Stimulated activated CD4-positive, alpha-beta T cell treated with anti-CD3 and anti-CD28 coated beads, Interleukin-15, amount 100 ng/mL, for 48 hours (primary cell): Measurements from ENCODE around the gene SLC25A29.
A peak's percentile ranks its signal among the peaks of the same experiment; 100 is the strongest.
"Not testable (repeated sequence)": the region's sequence is repeated elsewhere in the genome, so short reads cannot be mapped to it uniquely, and the experiment has no call there.

Source experiments
- DNase-seq, 2 donors: peaks; one replicate each; pipeline ENCODE4 v3.0.0-alpha.2; 2020; ENCODE audit warnings: low read depth in 2 of 2

The SLC25A29 gene, protein sequence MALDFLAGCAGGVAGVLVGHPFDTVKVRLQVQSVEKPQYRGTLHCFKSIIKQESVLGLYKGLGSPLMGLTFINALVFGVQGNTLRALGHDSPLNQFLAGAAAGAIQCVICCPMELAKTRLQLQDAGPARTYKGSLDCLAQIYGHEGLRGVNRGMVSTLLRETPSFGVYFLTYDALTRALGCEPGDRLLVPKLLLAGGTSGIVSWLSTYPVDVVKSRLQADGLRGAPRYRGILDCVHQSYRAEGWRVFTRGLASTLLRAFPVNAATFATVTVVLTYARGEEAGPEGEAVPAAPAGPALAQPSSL

GRCh38 chr14:100306101-100306997, at the start of gene SLC25A29:
SLC25A29 (minus strand) TSS chr14:100306444; CDS start chr14:100306232, 212 bp downstream.
- DNase-seq, result peak; percentile 29 to 73

DNA sequence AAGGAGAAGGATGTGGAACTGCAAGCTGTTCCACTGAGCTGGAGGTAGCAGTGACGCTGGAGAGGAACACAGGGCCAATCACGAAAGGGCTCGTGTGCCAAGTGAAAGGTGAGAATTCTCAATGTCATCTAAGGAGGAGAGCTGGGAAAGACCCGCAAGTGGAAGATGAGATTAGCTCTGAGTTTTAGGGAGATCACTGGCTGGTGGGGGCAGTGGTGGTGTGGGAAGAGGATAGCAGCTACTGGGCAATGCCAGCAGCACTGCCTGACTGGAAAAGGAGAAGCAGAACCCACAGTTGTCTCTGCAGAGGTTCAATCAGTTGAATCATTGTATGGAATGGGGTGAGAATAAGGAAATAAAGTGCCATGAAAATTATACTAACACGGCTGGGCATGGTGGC, 44.7 kb upstream of the SLC25A29 start:
- no peak for DNase-seq

- no peak for DNase-seq
These were observed 44.2 kb upstream of the SLC25A29 start for GRCh38 chr14:100350276-100350926.

- no peak for DNase-seq
These were observed 42.8 kb upstream of the SLC25A29 start for GRCh38 chr14:100348784-100349685.

GRCh38 chr14:100348253-100348729, 42.0 kb upstream of the SLC25A29 start:
- no peak for DNase-seq

GRCh38 chr14:100346306-100347091, 40.3 kb upstream of the SLC25A29 start:
- no peak for DNase-seq

DNA sequence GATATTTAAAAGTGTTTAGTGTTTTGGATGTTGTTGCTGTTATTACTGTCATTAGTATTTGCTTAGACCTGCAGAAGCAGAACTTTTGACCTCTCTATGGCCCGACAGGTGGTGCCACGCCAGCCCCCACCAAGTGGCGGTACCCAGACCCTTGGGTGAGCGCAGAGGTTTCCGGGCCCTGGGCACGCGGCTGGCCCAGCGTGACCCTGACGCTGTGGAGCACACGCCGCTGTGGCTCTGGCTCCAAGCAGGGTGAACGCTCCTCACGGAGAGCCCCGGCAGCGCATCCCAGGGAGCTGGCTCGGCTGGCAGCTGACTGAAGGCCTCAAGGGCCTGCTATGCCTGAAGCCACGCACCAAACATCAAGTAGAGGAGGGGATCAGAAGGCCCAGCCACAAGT, 39.5 kb upstream of the SLC25A29 start:
- no peak for DNase-seq

- not testable (repeated sequence) for DNase-seq
These were observed 38.4 kb upstream of the SLC25A29 start for GRCh38 chr14:100344657-100345056.

- DNase-seq, result not testable (repeated sequence)
These were observed 36.6 kb upstream of the SLC25A29 start for GRCh38 chr14:100342826-100343225.

DNA sequence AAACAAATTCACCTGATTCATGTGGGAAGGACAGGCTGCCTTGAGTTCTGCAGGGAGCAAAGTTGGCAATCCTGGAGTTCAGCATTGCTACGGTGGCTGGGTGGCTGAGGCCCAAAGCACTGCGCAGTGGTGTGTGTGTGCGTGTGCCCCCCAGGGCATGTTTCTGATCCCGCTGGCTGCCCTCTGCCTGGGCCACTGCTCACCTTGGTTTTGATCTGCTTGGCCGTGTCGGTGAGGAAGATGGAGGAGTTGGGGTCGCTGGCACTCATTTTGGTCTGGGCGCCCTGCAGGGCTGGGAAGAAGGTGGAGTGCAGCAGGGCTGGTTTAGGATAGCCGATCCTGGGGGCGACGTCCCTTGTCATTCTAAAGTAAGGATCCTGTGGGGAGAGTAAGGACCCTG, 36.0 kb upstream of the SLC25A29 start:
- no peak for DNase-seq

GRCh38 chr14:100341301-100342031, 35.2 kb upstream of the SLC25A29 start:
- DNase-seq, result no peak

DNA sequence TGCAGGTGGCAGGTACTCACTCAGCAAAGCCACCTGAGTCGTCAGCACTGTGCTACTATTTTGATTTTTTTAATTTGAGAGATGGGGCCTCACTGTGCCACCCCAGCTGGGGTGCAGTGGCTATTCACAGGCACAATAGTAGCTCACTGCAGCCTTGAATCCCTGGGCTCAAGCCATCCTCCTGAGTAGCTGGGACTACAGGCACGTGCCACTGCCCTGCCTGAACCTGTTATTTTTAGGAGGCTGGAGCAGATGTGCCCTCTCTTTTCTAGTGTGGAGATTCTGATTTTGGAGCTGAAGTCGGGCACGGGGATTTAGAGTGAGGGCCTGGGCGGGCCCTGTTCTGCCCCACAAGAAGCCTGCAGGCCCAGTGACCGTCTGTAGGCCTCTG, 34.2 kb upstream of the SLC25A29 start:
- DNase-seq, result no peak

- no peak for DNase-seq
These were observed 33.6 kb upstream of the SLC25A29 start for GRCh38 chr14:100339766-100340422.

DNA sequence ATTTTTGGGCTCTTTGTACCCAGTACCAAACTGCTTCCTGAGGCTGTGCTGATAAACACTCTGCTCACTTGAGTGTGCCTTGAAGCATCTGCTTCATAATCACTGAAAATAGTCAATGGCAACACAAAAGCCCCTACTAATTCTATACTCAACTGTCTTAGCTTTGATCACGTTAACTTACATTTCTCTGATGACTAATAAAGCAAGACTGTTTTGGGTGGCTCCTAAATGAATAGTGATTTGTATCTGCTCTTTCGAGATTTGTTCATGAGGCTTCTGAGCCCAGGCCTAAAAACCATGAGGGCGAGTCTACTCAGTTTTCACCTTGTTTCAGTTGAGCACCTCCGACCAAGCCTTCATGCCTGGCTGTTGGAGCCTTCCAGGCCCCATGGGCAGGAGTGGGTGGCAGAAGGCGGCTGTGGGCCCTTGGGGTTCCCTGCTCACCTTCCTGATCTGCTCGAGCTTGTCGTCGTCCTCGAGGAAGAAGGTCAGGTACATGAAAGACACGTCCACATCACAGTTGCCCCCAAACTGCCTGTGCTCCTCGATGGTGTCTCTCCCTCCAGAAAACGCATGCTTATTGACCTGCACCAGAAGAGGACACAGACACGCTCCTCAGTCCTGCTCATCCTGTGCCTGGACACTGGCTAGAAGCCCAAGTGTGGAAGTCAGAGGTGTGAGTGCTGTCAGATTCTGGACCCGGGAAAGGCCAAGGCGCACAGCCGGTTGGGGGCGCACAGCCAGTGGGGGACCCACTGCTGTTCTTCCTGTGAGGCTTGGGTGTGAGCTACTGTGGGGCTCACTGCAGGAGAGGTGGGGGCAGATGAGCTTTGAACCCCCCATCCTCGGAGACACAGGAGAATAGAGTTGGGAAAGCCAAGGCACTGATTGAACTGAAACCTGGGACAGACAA, 30.6 kb upstream of the SLC25A29 start:
- DNase-seq, result no peak

DNA sequence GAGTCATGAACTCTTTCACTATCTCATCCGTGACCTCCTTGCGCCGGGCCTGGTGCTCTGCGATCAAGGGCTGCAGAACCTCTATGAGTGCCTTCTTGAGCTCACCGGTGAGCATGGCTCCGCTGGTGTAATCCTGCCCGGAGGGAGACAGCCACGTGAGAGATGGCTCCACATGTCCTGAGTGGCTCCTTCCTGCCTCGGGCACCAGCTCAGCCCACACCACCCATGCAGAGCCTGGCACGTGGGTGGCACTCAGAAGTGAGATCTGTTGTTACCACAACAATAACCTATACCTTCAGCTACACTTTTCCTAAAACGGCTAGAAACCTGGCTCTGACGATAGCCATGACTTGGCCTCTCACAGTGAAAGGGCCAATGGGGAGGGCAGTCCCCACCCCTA, 28.7 kb upstream of the SLC25A29 start:
- no peak for DNase-seq

DNA sequence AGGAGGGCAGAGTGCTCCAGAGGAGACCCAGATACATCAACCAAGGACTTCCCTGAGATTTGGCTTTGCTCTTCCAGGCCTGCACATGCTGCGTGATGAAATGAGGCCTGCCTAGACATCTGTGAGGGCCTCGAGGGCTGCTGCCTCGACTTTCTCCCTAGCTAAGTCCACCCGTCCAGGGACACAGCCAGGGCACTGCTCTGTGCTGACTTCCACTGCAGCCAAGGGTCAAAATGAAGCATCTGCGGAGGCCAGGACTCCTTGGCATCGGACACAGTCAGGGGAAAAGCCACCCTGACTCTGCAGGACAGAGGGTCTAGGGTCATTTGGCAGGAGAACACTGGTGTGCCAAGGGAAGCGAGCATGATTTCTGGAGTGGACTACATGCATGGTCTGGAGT, 27.6 kb upstream of the SLC25A29 start:
- no peak for DNase-seq

DNA sequence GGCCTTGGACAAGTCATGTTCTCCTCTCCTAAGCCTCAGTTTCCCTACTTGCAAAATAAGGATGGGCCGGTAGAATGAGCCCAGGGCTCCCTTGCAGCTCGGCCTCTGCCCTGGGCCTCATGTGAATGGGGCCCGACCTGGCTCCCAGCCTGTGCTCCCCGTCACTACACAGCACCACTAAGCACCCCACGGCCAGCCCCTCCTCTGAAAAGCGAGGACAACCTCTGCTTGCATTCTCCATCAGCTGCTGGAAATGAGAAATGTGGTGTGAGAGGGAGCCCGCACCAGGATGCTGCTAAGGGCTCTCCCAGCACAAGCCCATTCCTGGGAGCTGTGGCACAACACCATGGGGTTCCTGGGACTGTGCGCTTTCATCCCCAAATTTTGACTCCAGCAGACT, 27.1 kb upstream of the SLC25A29 start:
- DNase-seq, result no peak

DNA sequence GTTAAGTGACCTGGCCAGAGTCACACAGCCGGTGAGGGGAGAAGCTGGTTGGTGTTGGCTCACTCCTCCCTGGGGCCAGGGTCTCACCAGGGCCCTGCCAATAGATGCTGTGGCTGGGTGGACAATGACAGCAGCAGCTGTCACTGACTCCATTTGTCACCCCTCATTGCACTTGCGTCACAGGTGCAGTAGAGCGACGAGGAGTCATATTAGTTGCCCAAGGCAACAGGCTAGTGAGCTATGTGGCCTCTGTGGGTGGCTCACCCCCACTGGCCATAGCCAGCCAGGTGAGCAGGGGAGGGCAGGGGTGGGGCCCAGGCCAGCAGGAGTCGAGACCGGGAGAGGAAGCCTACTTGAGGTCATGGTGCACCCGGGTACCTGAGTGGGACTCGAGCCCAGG, 26.6 kb upstream of the SLC25A29 start:
- no peak for DNase-seq
